PC-9 (cell line): ENCODE data around the gene PRC1. TPM values are rescaled to one million over a fixed set of nuclear protein-coding genes. Genes with fewer than 3 reads are reported as not detected.

Source experiments
- BruUV-seq: library from RNA; stranded (reverse); fragments of 400-500 nt; replicated peaks from 2 replicates; lab custom pipeline; 2021; lab: Mats Ljungman, UMichigan
- CTCF ChIA-PET: fragments of 300-600 bp; sonication (Branson Sonifier 250); formaldehyde crosslinking; loops from one replicate; lab custom pipeline; 2022; ENCODE audit warnings: antibody characterized with exemption; lab: Charles Lee
- POLR2A ChIA-PET: fragments of 300-600 bp; sonication (Branson Sonifier 250); formaldehyde crosslinking; loops from one replicate; lab custom pipeline; 2022; ENCODE audit warnings: antibody characterized with exemption; ENCODE audit not compliant: unreplicated experiment; lab: Charles Lee
- DNase-seq, 2 experiments: peaks; one replicate each; pipeline versions ENCODE4 v3.0.0 to v3.0.0-alpha.2; 2015 to 2022; ENCODE audit warnings: mixed read lengths in 1 of 2
- H2AFZ ChIP-seq: fragments of 200-600 bp; sonication (generic); 2 replicates; pipeline ENCODE4 v1.8.1; 2017; ENCODE audit warnings: antibody characterized with exemption
- H3F3A ChIP-seq: fragments of 200-600 bp; sonication (generic); 2 replicates; pipeline ENCODE4 v1.8.1; 2017; ENCODE audit warnings: antibody characterized with exemption, mild to moderate bottlenecking, low read depth; ENCODE audit not compliant: insufficient read depth
- H3K27ac ChIP-seq: fragments of 200-600 bp; sonication (generic); 2 replicates; pipeline ENCODE4 v1.6.1; 2016; ENCODE audit warnings: mixed run types
- H3K27me3 ChIP-seq: fragments of 200-600 bp; sonication (generic); 2 replicates; pipeline ENCODE4 v1.6.1; 2016; ENCODE audit warnings: low read depth, mixed run types; ENCODE audit not compliant: insufficient read depth
- H3K36me3 ChIP-seq: fragments of 200-600 bp; sonication (generic); 2 replicates; pipeline ENCODE4 v1.6.1; 2016; ENCODE audit warnings: low read depth, mixed run types
- H3K4me1 ChIP-seq: fragments of 200-600 bp; sonication (generic); replicated peaks from 2 replicates; pipeline ENCODE4 v1.6.1; 2016; ENCODE audit warnings: mixed run types; ENCODE audit not compliant: insufficient read depth
- H3K4me2 ChIP-seq: fragments of 200-600 bp; sonication (generic); 2 replicates; pipeline ENCODE4 v1.6.1; 2017; ENCODE audit warnings: mixed run types
- H3K4me3 ChIP-seq: fragments of 200-600 bp; sonication (generic); 2 replicates; pipeline ENCODE4 v1.6.1; 2016; ENCODE audit warnings: mixed run types
- H3K79me2 ChIP-seq: fragments of 200-600 bp; sonication (generic); 2 replicates; pipeline ENCODE4 v1.6.1; 2017; ENCODE audit warnings: low read depth, mixed run types
- H3K9me2 ChIP-seq: fragments of 200-600 bp; sonication (generic); 2 replicates; pipeline ENCODE4 v1.8.1; 2017; ENCODE audit warnings: mild to moderate bottlenecking; ENCODE audit not compliant: insufficient read depth
- H3K9me3 ChIP-seq: fragments of 200-600 bp; sonication (generic); 2 replicates; pipeline ENCODE4 v1.8.1; 2016; ENCODE audit warnings: low read depth; ENCODE audit not compliant: insufficient read depth
- H4K20me1 ChIP-seq: fragments of 200-600 bp; sonication (generic); 2 replicates; pipeline ENCODE4 v1.8.1; 2017; ENCODE audit not compliant: insufficient read depth
- CTCF ChIP-seq: fragments of 200-600 bp; sonication (generic); conservative IDR thresholded peaks from 2 replicates; pipeline ENCODE4 v1.6.1; 2017; ENCODE audit warnings: mixed run types, antibody characterized with exemption, mild to moderate bottlenecking, moderate library complexity
- EZH2 ChIP-seq: fragments of 200-600 bp; sonication (generic); IDR thresholded peaks from 2 replicates; pipeline ENCODE4 v1.8.0; 2017; ENCODE audit warnings: antibody characterized with exemption, low read depth
- intact Hi-C: fragments of 100-400 bp; cut with micrococcal nuclease; formaldehyde crosslinking; loops from one replicate; pipeline ENCODE4 v1.10.0; 2022; ENCODE audit not compliant: unreplicated experiment
- total RNA-seq: library from RNA; stranded (reverse); gene quantifications from 2 replicates; pipeline ENCODE4 v1.2.3, GENCODE V29; 2021

PRC1 gene
- total RNA-seq, 1 experiment from 2014 or later, result 145 TPM

GRCh38 chr15:90982135-90982534 is 12.2 kb downstream of the PRC1 start:
- intact Hi-C loops, result no loop called here
- Histone ChIP-seq H3K9me3 (no peaks in the 10 kb centered on the region), H4K20me1 (no peaks in the 10 kb centered on the region; the same call in 1 of the 2 replicates), H3K27me3 (no peaks in the 10 kb centered on the region), H3K4me3 (no peak overlapping the region), H3K4me2 (no peak overlapping the region), H3K4me1 (no peaks in the 10 kb centered on the region), H2AFZ (no peak overlapping the region), H3K79me2 (peaks cover 35% of the 10 kb centered on the region), H3K9me2 (no peaks in the 10 kb centered on the region), H3F3A (no peaks in the 10 kb centered on the region; the same call in 1 of the 2 replicates), H3K27ac (no peak overlapping the region), H3K36me3 (peaks cover 49% of the 10 kb centered on the region)
- POLR2A ChIA-PET, result no interaction called here
- no TSS peak for BruUV-seq
- CTCF ChIA-PET, result no interaction called here
- DNase-seq, result no peak
- TF ChIP-seq CTCF (no peak), EZH2 (no peak)

GRCh38 chr15:90981681-90982080 is 12.7 kb downstream of the PRC1 start:
- no peaks in the 10 kb centered on the region for H4K20me1 ChIP-seq
- peaks cover 49% of the 10 kb centered on the region for H3K36me3 ChIP-seq
- H3K27me3 ChIP-seq, result no peaks in the 10 kb centered on the region
- TF ChIP-seq CTCF (no peak), EZH2 (no peak)
- no TSS peak for BruUV-seq
- no peak overlapping the region for H3K4me2 ChIP-seq
- H3K4me3 ChIP-seq, result no peak overlapping the region
- intact Hi-C loops, result no loop called here
- no peaks in the 10 kb centered on the region; the same call in 1 of the 2 replicates for H3F3A ChIP-seq
- no peak overlapping the region for H3K27ac ChIP-seq
- no peaks in the 10 kb centered on the region for H3K9me3 ChIP-seq
- H2AFZ ChIP-seq, result no peak overlapping the region
- ChIA-PET CTCF (no interaction called here), POLR2A (no interaction called here)
- DNase-seq, result no peak
- no peaks in the 10 kb centered on the region for H3K4me1 ChIP-seq
- no peaks in the 10 kb centered on the region for H3K9me2 ChIP-seq
- H3K79me2 ChIP-seq, result peaks cover 30% of the 10 kb centered on the region

GRCh38 chr15:90979582-90979981 is 14.8 kb downstream of the PRC1 start:
- Histone ChIP-seq H3K9me2 (no peaks in the 10 kb centered on the region), H3K9me3 (no peaks in the 10 kb centered on the region), H3K4me2 (no peak overlapping the region), H3K79me2 (peaks cover 12% of the 10 kb centered on the region; the same call in 1 of the 2 replicates), H2AFZ (no peak overlapping the region), H3K27ac (peak overlapping the region; percentile 49), H3K36me3 (peaks cover 56% of the 10 kb centered on the region), H3F3A (no peaks in the 10 kb centered on the region; the same call in 1 of the 2 replicates), H3K4me3 (no peak overlapping the region), H3K27me3 (no peaks in the 10 kb centered on the region), H3K4me1 (no peaks in the 10 kb centered on the region), H4K20me1 (no peaks in the 10 kb centered on the region)
- POLR2A ChIA-PET, result no interaction called here
- intact Hi-C loops, result no loop called here
- no peak for TF ChIP-seq CTCF
- TF ChIP-seq EZH2, result no peak
- CTCF ChIA-PET, result no interaction called here
- DNase-seq, result no peak
- no TSS peak for BruUV-seq
